GM23338 (cell line): ENCODE data around the gene C1orf174. TPM values are rescaled to one million over a fixed set of nuclear protein-coding genes. Genes with fewer than 3 reads are reported as not detected.

Experiments
- ATAC-seq: fragments of 200-7000 bp; cut with Tn5 transposase; 3 replicates; pipeline ENCODE4 v1.9.1; 2020
- DNase-seq: peaks from one replicate; pipeline ENCODE4 v3.0.0-alpha.2; 2015; ENCODE audit warnings: low spot score
- H2AFZ ChIP-seq: fragments of 200-600 bp; sonication (generic); 2 replicates; pipeline ENCODE4 v1.8.0; 2016; ENCODE audit warnings: antibody characterized with exemption, mild to moderate bottlenecking, moderate library complexity
- H3F3A ChIP-seq: fragments of 200-600 bp; sonication (generic); replicated peaks from 2 replicates; pipeline ENCODE4 v1.8.0; 2017; ENCODE audit warnings: antibody characterized with exemption, mixed run types, low read depth
- H3K27ac ChIP-seq: fragments of 200-600 bp; sonication (generic); 2 replicates; pipeline ENCODE4 v1.6.1; 2016; ENCODE audit warnings: low read depth
- H3K27me3 ChIP-seq: fragments of 200-600 bp; sonication (generic); 2 replicates; pipeline ENCODE4 v1.8.0; 2016; ENCODE audit warnings: mild to moderate bottlenecking, mixed run types, moderate library complexity; ENCODE audit not compliant: insufficient read depth
- H3K36me3 ChIP-seq: fragments of 200-600 bp; sonication (generic); 2 replicates; pipeline ENCODE4 v1.8.0; 2016; ENCODE audit warnings: mild to moderate bottlenecking; ENCODE audit not compliant: insufficient read depth
- H3K4me1 ChIP-seq: fragments of 200-600 bp; sonication (generic); 2 replicates; pipeline ENCODE4 v1.8.0; 2016; ENCODE audit warnings: mild to moderate bottlenecking, moderate library complexity; ENCODE audit not compliant: insufficient read depth
- H3K4me2 ChIP-seq: fragments of 200-600 bp; sonication (generic); 2 replicates; pipeline ENCODE4 v1.7.1; 2017; ENCODE audit warnings: mixed run types
- H3K4me3 ChIP-seq: fragments of 200-600 bp; sonication (generic); 2 replicates; pipeline ENCODE4 v1.6.1; 2016; ENCODE audit warnings: mixed run types
- H3K79me2 ChIP-seq: fragments of 200-600 bp; sonication (generic); replicated peaks from 2 replicates; pipeline ENCODE4 v1.8.0; 2017; ENCODE audit warnings: mild to moderate bottlenecking; ENCODE audit not compliant: insufficient read depth
- H3K9me2 ChIP-seq: fragments of 200-600 bp; sonication (generic); 2 replicates; pipeline ENCODE4 v1.8.0; 2017; ENCODE audit not compliant: insufficient read depth
- H4K20me1 ChIP-seq: fragments of 200-600 bp; sonication (generic); replicated peaks from 2 replicates; pipeline ENCODE4 v1.8.0; 2017; ENCODE audit warnings: mild to moderate bottlenecking; ENCODE audit not compliant: insufficient read depth
- H3K27ac Mint-ChIP-seq: 2 replicates; pipeline ENCODE4 v1.8.0; 2020; ENCODE audit warnings: inconsistent platforms, mild to moderate bottlenecking, moderate library complexity, mixed read lengths
- H3K27me3 Mint-ChIP-seq: 3 replicates; pipeline ENCODE4 v1.8.0; 2022; ENCODE audit warnings: low read depth, mild to moderate bottlenecking, moderate library complexity, mixed read lengths, inconsistent platforms; ENCODE audit not compliant: insufficient read depth, poor library complexity
- H3K36me3 Mint-ChIP-seq: 3 replicates; pipeline ENCODE4 v1.8.0; 2021; ENCODE audit warnings: low read depth, mild to moderate bottlenecking, inconsistent platforms, moderate library complexity, mixed read lengths
- H3K4me1 Mint-ChIP-seq: 3 replicates; pipeline ENCODE4 v1.8.0; 2020; ENCODE audit warnings: mild to moderate bottlenecking, inconsistent platforms, mixed read lengths
- H3K4me3 Mint-ChIP-seq: 3 replicates; pipeline ENCODE4 v1.8.0; 2021; ENCODE audit warnings: moderate library complexity, mild to moderate bottlenecking, inconsistent platforms, mixed read lengths
- H3K9me3 Mint-ChIP-seq: 3 replicates; pipeline ENCODE4 v1.8.0; 2020; ENCODE audit warnings: moderate library complexity, mild to moderate bottlenecking, inconsistent platforms, mixed read lengths
- EZH2 ChIP-seq: fragments of 200-600 bp; sonication (generic); IDR thresholded peaks from one replicate; pipeline ENCODE4 v1.8.0; 2017; ENCODE audit warnings: antibody characterized with exemption, mild to moderate bottlenecking, low read depth; ENCODE audit not compliant: unreplicated experiment
- STAT1 ChIP-seq: IDR thresholded peaks from one replicate; pipeline ENCODE4 v1.6.1; 2016; ENCODE audit warnings: antibody characterized with exemption; ENCODE audit not compliant: unreplicated experiment
- ZNF114 ChIP-seq: fragments of 250-450 bp; sonication (Bioruptor Pico); IDR thresholded peaks from 2 replicates; pipeline ENCODE4 v1.5.0; 2020; ENCODE audit warnings: mild to moderate bottlenecking, moderate library complexity
- ZNF331 ChIP-seq: fragments of 250-450 bp; sonication (Bioruptor Pico); IDR thresholded peaks from 2 replicates; pipeline ENCODE4 v1.5.0; 2020; ENCODE audit warnings: low read depth, mild to moderate bottlenecking, moderate library complexity
- ZNF462 ChIP-seq: fragments of 250-450 bp; sonication (Bioruptor Pico); IDR thresholded peaks from 2 replicates; pipeline ENCODE4 v1.5.0; 2020; ENCODE audit warnings: mild to moderate bottlenecking, moderate library complexity
- polyA plus RNA-seq: library from polyadenylated mRNA; unstranded; fragments of >200 nt; fragmentation: Nextera tagmentation; extraction: Ambion mirVana; gene quantifications from 2 replicates; pipeline ENCODE4 v1.2.1, GENCODE V29; 2016
- total RNA-seq: library from RNA; depleted of rRNA; stranded (reverse); fragments of >200 nt; shearing (Covaris generic); gene quantifications from 2 replicates; pipeline ENCODE4 v1.2.3, GENCODE V29; 2014
- TF ChIP-seq, protein P1 (sequence below), 2 experiments: fragments of 200-600 bp in 1 of 2; sonication (generic) in 1 of 2; conservative IDR thresholded peaks; 2 replicates each; pipeline versions ENCODE4 v1.5.1 to v1.6.1; 2016 to 2017; ENCODE audit warnings: antibody characterized with exemption in 2 of 2, low read depth in 2 of 2, mild to moderate bottlenecking in 2 of 2, moderate library complexity in 1 of 2
- TF ChIP-seq, protein P2 (sequence below): IDR thresholded peaks from 2 replicates; pipeline ENCODE4 v1.6.1; 2016; ENCODE audit warnings: antibody characterized with exemption

The C1orf174 gene
- total and polyA plus RNA-seq, 2 experiments from 2014 or later, result 28.5 to 28.7 TPM

DNA sequence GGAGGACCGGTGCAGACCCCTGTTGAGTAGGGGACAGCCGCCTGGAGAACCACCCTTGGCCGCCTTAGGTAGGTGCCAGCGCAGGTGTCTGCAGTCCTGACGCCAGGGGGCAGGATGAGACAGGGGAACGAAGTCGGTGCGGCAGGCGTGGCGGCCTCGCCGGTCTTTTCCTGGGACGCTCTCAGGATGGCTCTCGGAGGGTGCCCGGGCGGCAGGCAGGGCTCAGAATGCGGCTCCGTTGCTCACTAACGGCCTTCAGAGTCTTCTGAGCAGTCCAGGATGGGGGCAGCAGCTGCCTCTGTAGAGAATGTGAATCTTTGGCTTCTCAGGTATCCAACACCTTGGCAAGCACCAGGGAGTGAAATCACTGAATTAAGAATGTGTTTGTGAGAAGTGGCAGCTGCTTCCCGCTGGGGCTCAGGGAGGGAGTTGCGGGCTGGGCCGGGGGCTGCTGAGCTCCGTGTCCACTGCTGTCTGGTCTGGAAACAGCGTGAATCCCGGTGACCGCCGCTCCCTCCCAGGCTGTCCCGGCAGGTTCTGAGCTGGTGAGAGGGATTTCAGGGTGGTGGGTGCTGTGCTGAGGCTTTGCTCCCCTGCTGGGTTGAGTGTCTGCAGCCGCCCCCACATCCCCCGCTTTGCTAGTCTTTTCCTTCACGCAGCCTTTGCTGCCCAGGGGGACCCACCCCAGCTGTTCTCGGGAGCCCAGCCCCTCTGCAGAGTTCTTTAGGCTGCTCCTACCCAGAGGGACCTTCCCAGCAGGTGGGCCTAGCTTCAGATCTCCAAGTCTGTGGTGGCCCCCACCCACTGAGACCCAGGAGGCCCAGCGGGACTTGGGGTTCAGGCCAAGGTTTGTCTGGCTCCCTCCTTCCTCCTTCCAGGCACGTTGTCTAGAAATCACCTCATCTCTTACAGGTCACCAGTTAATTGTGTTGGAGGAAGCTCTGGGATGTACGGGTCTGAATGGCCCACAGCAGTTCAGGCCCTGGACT lies 11.1 kb upstream of the C1orf174 start:
- Histone ChIP-seq H3K36me3 (no peaks in the 10 kb centered on the region), H3K9me2 (no peaks in the 10 kb centered on the region), H4K20me1 (no peaks in the 10 kb centered on the region), H3K79me2 (no peaks in the 10 kb centered on the region), H3K4me3 (no peak overlapping the region), H3K4me2 (no peak overlapping the region), H3F3A (no peaks in the 10 kb centered on the region), H3K27ac (no peak overlapping the region), H3K27me3 (no peaks in the 10 kb centered on the region), H3K4me1 (no peaks in the 10 kb centered on the region), H2AFZ (no peak overlapping the region)
- H3K27ac Mint-ChIP-seq, result no peak overlapping the region
- peaks cover under 1% of the 10 kb centered on the region; the same call in 2 of the 3 replicates for H3K36me3 Mint-ChIP-seq
- no peak overlapping the region; the same call in 2 of the 3 replicates for H3K4me3 Mint-ChIP-seq
- peaks cover 10% of the 10 kb centered on the region; the same call in 2 of the 3 replicates for H3K4me1 Mint-ChIP-seq
- peak; percentile 91 for ATAC-seq
- TF ChIP-seq STAT1, result no peak
- TF ChIP-seq, protein P1, sequence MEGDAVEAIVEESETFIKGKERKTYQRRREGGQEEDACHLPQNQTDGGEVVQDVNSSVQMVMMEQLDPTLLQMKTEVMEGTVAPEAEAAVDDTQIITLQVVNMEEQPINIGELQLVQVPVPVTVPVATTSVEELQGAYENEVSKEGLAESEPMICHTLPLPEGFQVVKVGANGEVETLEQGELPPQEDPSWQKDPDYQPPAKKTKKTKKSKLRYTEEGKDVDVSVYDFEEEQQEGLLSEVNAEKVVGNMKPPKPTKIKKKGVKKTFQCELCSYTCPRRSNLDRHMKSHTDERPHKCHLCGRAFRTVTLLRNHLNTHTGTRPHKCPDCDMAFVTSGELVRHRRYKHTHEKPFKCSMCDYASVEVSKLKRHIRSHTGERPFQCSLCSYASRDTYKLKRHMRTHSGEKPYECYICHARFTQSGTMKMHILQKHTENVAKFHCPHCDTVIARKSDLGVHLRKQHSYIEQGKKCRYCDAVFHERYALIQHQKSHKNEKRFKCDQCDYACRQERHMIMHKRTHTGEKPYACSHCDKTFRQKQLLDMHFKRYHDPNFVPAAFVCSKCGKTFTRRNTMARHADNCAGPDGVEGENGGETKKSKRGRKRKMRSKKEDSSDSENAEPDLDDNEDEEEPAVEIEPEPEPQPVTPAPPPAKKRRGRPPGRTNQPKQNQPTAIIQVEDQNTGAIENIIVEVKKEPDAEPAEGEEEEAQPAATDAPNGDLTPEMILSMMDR (conservative IDR thresholded peaks at IDR 0.05; ENCODE audit: low read depth in 2 of 2), result peak; percentile 49 to 77
- peaks cover 7% of the 10 kb centered on the region for H3K9me3 Mint-ChIP-seq
- H3K27me3 Mint-ChIP-seq, result peaks cover 10% of the 10 kb centered on the region
- peak; percentile 78 for DNase-seq

GRCh38 chr1:3910049-3910731 lies 10.1 kb upstream of the C1orf174 start:
- H3K4me3 ChIP-seq, result no peak overlapping the region
- no peaks in the 10 kb centered on the region for H3F3A ChIP-seq
- ATAC-seq, result no peak

More at GRCh38 chr1:3910049-3910731, 10.1 kb upstream of the C1orf174 start:
- peaks cover 14% of the 10 kb centered on the region; the same call in 2 of the 3 replicates for H3K4me1 Mint-ChIP-seq
- H3K27me3 ChIP-seq, result no peaks in the 10 kb centered on the region
- H3K27ac Mint-ChIP-seq, result no peak overlapping the region
- peaks cover 10% of the 10 kb centered on the region for H3K27me3 Mint-ChIP-seq
- no peaks in the 10 kb centered on the region for H3K4me1 ChIP-seq
- no peak overlapping the region for H2AFZ ChIP-seq
- no peak overlapping the region for H3K4me2 ChIP-seq
- H3K27ac ChIP-seq, result no peak overlapping the region
- no peaks in the 10 kb centered on the region for H3K36me3 ChIP-seq
- no peaks in the 10 kb centered on the region; the same call in 2 of the 3 replicates for H3K36me3 Mint-ChIP-seq
- no peak overlapping the region for H3K4me3 Mint-ChIP-seq
- DNase-seq, result no peak
- peaks cover 2% of the 10 kb centered on the region; the same call in 2 of the 3 replicates for H3K9me3 Mint-ChIP-seq
- H4K20me1 ChIP-seq, result no peaks in the 10 kb centered on the region
- no peaks in the 10 kb centered on the region for H3K9me2 ChIP-seq
- TF ChIP-seq ZNF462 (no peak), ZNF331 (CRISPR knock-in tag) (no peak), EZH2 (no peak), STAT1 (no peak), ZNF114 (CRISPR knock-in tag) (no peak)
- TF ChIP-seq, protein P2, sequence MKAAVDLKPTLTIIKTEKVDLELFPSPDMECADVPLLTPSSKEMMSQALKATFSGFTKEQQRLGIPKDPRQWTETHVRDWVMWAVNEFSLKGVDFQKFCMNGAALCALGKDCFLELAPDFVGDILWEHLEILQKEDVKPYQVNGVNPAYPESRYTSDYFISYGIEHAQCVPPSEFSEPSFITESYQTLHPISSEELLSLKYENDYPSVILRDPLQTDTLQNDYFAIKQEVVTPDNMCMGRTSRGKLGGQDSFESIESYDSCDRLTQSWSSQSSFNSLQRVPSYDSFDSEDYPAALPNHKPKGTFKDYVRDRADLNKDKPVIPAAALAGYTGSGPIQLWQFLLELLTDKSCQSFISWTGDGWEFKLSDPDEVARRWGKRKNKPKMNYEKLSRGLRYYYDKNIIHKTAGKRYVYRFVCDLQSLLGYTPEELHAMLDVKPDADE, result no peak
- H3K79me2 ChIP-seq, result no peaks in the 10 kb centered on the region
